Activated CD8-positive, alpha-beta T cell treated with anti-CD3 and anti-CD28 coated beads, Interleukin-2, amount 10 ng/mL, durations not matched to agents 7 days and 5 days (primary cell): ENCODE results near the gene TATDN2. TPM values are rescaled to one million over a fixed set of nuclear protein-coding genes. Genes with fewer than 3 reads are reported as not detected.

Source experiments
- ATAC-seq: fragments of 150-1000 bp; cut with Tn5 transposase; one replicate; pipeline ENCODE4 v1.10.0; 2021; ENCODE audit warnings: moderate library complexity
- CTCF ChIA-PET: fragments of 350-600 bp; sonication (Branson Sonifier 250); formaldehyde crosslinking; loops from one replicate; lab custom pipeline; 2021; ENCODE audit warnings: antibody characterized with exemption; lab: Charles Lee
- POLR2A ChIA-PET: fragments of 350-600 bp; sonication (Branson Sonifier 250); formaldehyde crosslinking; loops from one replicate; lab custom pipeline; 2021; ENCODE audit warnings: antibody characterized with exemption; lab: Charles Lee
- DNase-seq: peaks from one replicate; pipeline ENCODE4 v3.0.0-alpha.2; 2020
- H3K27ac Mint-ChIP-seq: one replicate; pipeline ENCODE4 v1.8.0; 2021; ENCODE audit warnings: mild to moderate bottlenecking, mixed read lengths
- H3K27me3 Mint-ChIP-seq: one replicate; pipeline ENCODE4 v1.8.0; 2021; ENCODE audit warnings: low read depth, mixed read lengths
- H3K36me3 Mint-ChIP-seq: one replicate; pipeline ENCODE4 v1.8.0; 2021; ENCODE audit warnings: low read depth, mixed read lengths
- H3K4me1 Mint-ChIP-seq: one replicate; pipeline ENCODE4 v1.8.0; 2021; ENCODE audit warnings: low read depth, mixed read lengths
- H3K4me3 Mint-ChIP-seq: one replicate; pipeline ENCODE4 v1.8.0; 2021; ENCODE audit warnings: mild to moderate bottlenecking, mixed read lengths
- H3K9me3 Mint-ChIP-seq: one replicate; pipeline ENCODE4 v1.8.0; 2022; ENCODE audit warnings: mixed read lengths; ENCODE audit not compliant: insufficient read depth
- total RNA-seq, 2 experiments: library from RNA; stranded (reverse); gene quantifications; one replicate each; pipeline ENCODE4 v1.2.3, GENCODE V29; 2021

TATDN2 gene
- total RNA-seq, 2 experiments from 2014 or later: 57.0 to 61.6 TPM

GRCh38 chr3:10308678-10309077 is 60.4 kb downstream of the TATDN2 start:
- no peak overlapping the region for H3K27ac Mint-ChIP-seq
- CTCF ChIA-PET: no interaction called here
- DNase-seq: no peak
- H3K4me3 Mint-ChIP-seq: no peak overlapping the region
- no peaks in the 10 kb centered on the region for H3K27me3 Mint-ChIP-seq
- H3K36me3 Mint-ChIP-seq: peaks cover 73% of the 10 kb centered on the region
- H3K9me3 Mint-ChIP-seq: no peaks in the 10 kb centered on the region
- H3K4me1 Mint-ChIP-seq: no peaks in the 10 kb centered on the region
- no peak for ATAC-seq
- POLR2A ChIA-PET: no interaction called here

- ATAC-seq: no peak
- H3K4me3 Mint-ChIP-seq: no peak overlapping the region
- ChIA-PET CTCF (interaction anchor here (0.7 kb wide), 1 partner anchor 10 kb away, joined by 3 read pairs; no protein-coding TSS in a partner anchor), POLR2A (interaction anchor here (1.1 kb wide), 1 partner anchor 11 kb away, joined by 4 read pairs; the partner anchor contains the start of gene SEC13)
- H3K4me1 Mint-ChIP-seq: no peaks in the 10 kb centered on the region
- no peak for DNase-seq
- peaks cover 72% of the 10 kb centered on the region for H3K36me3 Mint-ChIP-seq
- peak overlapping the region; percentile 27 for H3K27ac Mint-ChIP-seq
- H3K27me3 Mint-ChIP-seq: no peaks in the 10 kb centered on the region
- no peaks in the 10 kb centered on the region for H3K9me3 Mint-ChIP-seq
Measured at GRCh38 chr3:10309736-10310135, 61.5 kb downstream of the TATDN2 start.

- POLR2A ChIA-PET: no interaction called here
- Mint-ChIP-seq H3K27ac (no peak overlapping the region), H3K27me3 (no peaks in the 10 kb centered on the region), H3K36me3 (peaks cover 68% of the 10 kb centered on the region), H3K9me3 (no peaks in the 10 kb centered on the region), H3K4me3 (no peak overlapping the region), H3K4me1 (no peaks in the 10 kb centered on the region)
- no peak for DNase-seq
- CTCF ChIA-PET: no interaction called here
- no peak for ATAC-seq
Measured at GRCh38 chr3:10310578-10310977, 62.3 kb downstream of the TATDN2 start.

- Mint-ChIP-seq H3K27me3 (no peaks in the 10 kb centered on the region), H3K4me3 (no peak overlapping the region), H3K4me1 (no peaks in the 10 kb centered on the region), H3K27ac (no peak overlapping the region), H3K36me3 (peaks cover 61% of the 10 kb centered on the region), H3K9me3 (no peaks in the 10 kb centered on the region)
- POLR2A ChIA-PET: interaction anchor here (1.4 kb wide), 1 partner anchor 9 kb away, joined by 5 read pairs; the partner anchor contains the start of gene SEC13
- ATAC-seq: no peak
- CTCF ChIA-PET: interaction anchor here (0.9 kb wide), 1 partner anchor 9 kb away, joined by 3 read pairs; the partner anchor contains the start of gene SEC13
- no peak for DNase-seq
Measured at GRCh38 chr3:10311710-10312109, 63.5 kb downstream of the TATDN2 start.

- Mint-ChIP-seq H3K36me3 (peaks cover 57% of the 10 kb centered on the region), H3K4me1 (no peaks in the 10 kb centered on the region), H3K9me3 (no peaks in the 10 kb centered on the region), H3K27me3 (no peaks in the 10 kb centered on the region), H3K27ac (no peak overlapping the region), H3K4me3 (no peak overlapping the region)
- ChIA-PET POLR2A (interaction anchor here (1.4 kb wide), 1 partner anchor 8 kb away, joined by 5 read pairs; the partner anchor contains the start of gene SEC13), CTCF (interaction anchor here (0.9 kb wide), 1 partner anchor 9 kb away, joined by 3 read pairs; the partner anchor contains the start of gene SEC13)
- DNase-seq (no peak), ATAC-seq (no peak)
Measured at GRCh38 chr3:10312391-10312790, 64.1 kb downstream of the TATDN2 start.

- no peak overlapping the region for H3K27ac Mint-ChIP-seq
- no peaks in the 10 kb centered on the region for H3K9me3 Mint-ChIP-seq
- no peak overlapping the region for H3K4me3 Mint-ChIP-seq
- no peaks in the 10 kb centered on the region for H3K4me1 Mint-ChIP-seq
- ATAC-seq (no peak), DNase-seq (no peak)
- CTCF ChIA-PET: interaction anchor here (2.0 kb wide), 1 partner anchor 9 kb away, joined by 4 read pairs; no protein-coding TSS in a partner anchor
- H3K27me3 Mint-ChIP-seq: no peaks in the 10 kb centered on the region
- H3K36me3 Mint-ChIP-seq: peaks cover 57% of the 10 kb centered on the region
- POLR2A ChIA-PET: interaction anchor here (1.4 kb wide), 1 partner anchor 8 kb away, joined by 5 read pairs; the partner anchor contains the start of gene SEC13
Measured at GRCh38 chr3:10312861-10313260, 64.6 kb downstream of the TATDN2 start.

- Mint-ChIP-seq H3K9me3 (no peaks in the 10 kb centered on the region), H3K4me3 (no peak overlapping the region), H3K27me3 (no peaks in the 10 kb centered on the region), H3K27ac (no peak overlapping the region), H3K4me1 (peaks cover 14% of the 10 kb centered on the region), H3K36me3 (peaks cover 52% of the 10 kb centered on the region)
- ATAC-seq (no peak), DNase-seq (no peak)
- CTCF ChIA-PET: no interaction called here
- POLR2A ChIA-PET: no interaction called here
Measured at GRCh38 chr3:10315101-10315500, 66.8 kb downstream of the TATDN2 start.

- CTCF ChIA-PET: no interaction called here
- no peak for DNase-seq
- Mint-ChIP-seq H3K4me3 (no peak overlapping the region), H3K36me3 (peaks cover 45% of the 10 kb centered on the region), H3K27me3 (no peaks in the 10 kb centered on the region), H3K4me1 (peaks cover 14% of the 10 kb centered on the region), H3K9me3 (no peaks in the 10 kb centered on the region), H3K27ac (no peak overlapping the region)
- POLR2A ChIA-PET: interaction anchor here (1.5 kb wide), 1 partner anchor 302 kb away, joined by 3 read pairs; no protein-coding TSS in a partner anchor
- no peak for ATAC-seq
Measured at GRCh38 chr3:10315771-10316344, 67.6 kb downstream of the TATDN2 start.

- Mint-ChIP-seq H3K4me1 (peaks cover 21% of the 10 kb centered on the region), H3K9me3 (no peaks in the 10 kb centered on the region), H3K4me3 (no peak overlapping the region), H3K36me3 (peaks cover 33% of the 10 kb centered on the region), H3K27me3 (no peaks in the 10 kb centered on the region), H3K27ac (no peak overlapping the region)
- no peak for ATAC-seq
- no peak for DNase-seq
- POLR2A ChIA-PET: interaction anchor here (1.5 kb wide), 1 partner anchor 304 kb away, joined by 3 read pairs; no protein-coding TSS in a partner anchor
- CTCF ChIA-PET: no interaction called here
Measured at GRCh38 chr3:10317311-10317960, 69.2 kb downstream of the TATDN2 start.

GRCh38 chr3:10317961-10318350 is 69.7 kb downstream of the TATDN2 start:
- DNase-seq: no peak
- no peaks in the 10 kb centered on the region for H3K27me3 Mint-ChIP-seq
- H3K4me1 Mint-ChIP-seq: peaks cover 21% of the 10 kb centered on the region
- ATAC-seq: no peak
- H3K4me3 Mint-ChIP-seq: no peak overlapping the region
- H3K9me3 Mint-ChIP-seq: no peaks in the 10 kb centered on the region
- ChIA-PET POLR2A (no interaction called here), CTCF (no interaction called here)
- no peak overlapping the region for H3K27ac Mint-ChIP-seq
- H3K36me3 Mint-ChIP-seq: peaks cover 31% of the 10 kb centered on the region

- no peak for DNase-seq
- Mint-ChIP-seq H3K9me3 (no peaks in the 10 kb centered on the region), H3K27ac (peak overlapping the region; percentile 64), H3K36me3 (peaks cover 26% of the 10 kb centered on the region), H3K4me1 (peaks cover 21% of the 10 kb centered on the region), H3K27me3 (peaks cover 1% of the 10 kb centered on the region), H3K4me3 (peak overlapping the region; percentile 66)
- ATAC-seq: no peak
- CTCF ChIA-PET: interaction anchor here (2.5 kb wide), 1 partner anchor 420 kb away, joined by 8 read pairs; no protein-coding TSS in a partner anchor
- POLR2A ChIA-PET: no interaction called here
Measured at GRCh38 chr3:10319251-10319650, 71.0 kb downstream of the TATDN2 start.

- no peak for ATAC-seq
- H3K4me3 Mint-ChIP-seq: peak overlapping the region; percentile 94
- no peaks in the 10 kb centered on the region for H3K9me3 Mint-ChIP-seq
- peaks cover 21% of the 10 kb centered on the region for H3K4me1 Mint-ChIP-seq
- H3K27me3 Mint-ChIP-seq: peaks cover 5% of the 10 kb centered on the region
- DNase-seq: no peak
- ChIA-PET POLR2A (interaction anchor here (1.1 to 2.0 kb wide), 5 partner anchors 8 to 385 kb away, joined by 3 to 8 read pairs (median 5); partner anchors contain the start of gene EMC3), CTCF (interaction anchor here (1.2 to 2.5 kb wide), 2 partner anchors 178 to 419 kb away, joined by 3 to 8 read pairs; partner anchors contain the start of gene VHL)
- H3K36me3 Mint-ChIP-seq: peaks cover 20% of the 10 kb centered on the region
- H3K27ac Mint-ChIP-seq: peak overlapping the region; percentile 91
Measured at GRCh38 chr3:10319804-10320203, 71.5 kb downstream of the TATDN2 start.
